Activated naive CD8-positive, alpha-beta T cell treated with anti-CD3 and anti-CD28 coated beads, Interleukin-2, amount 10 ng/mL, durations not matched to agents 7 days and 5 days (primary cell): Measurements from ENCODE around the gene ID1. TPM values are rescaled to one million over a fixed set of nuclear protein-coding genes. Genes with fewer than 3 reads are reported as not detected.
"Not testable (repeated sequence)": the region's sequence is repeated elsewhere in the genome, so short reads cannot be mapped to it uniquely, and the experiment has no call there.

Experiments used
- ATAC-seq: fragments of 150-1000 bp; cut with Tn5 transposase; one replicate; pipeline ENCODE4 v1.10.0; 2021; ENCODE audit warnings: low read depth, moderate library complexity
- POLR2A ChIA-PET: fragments of 350-600 bp; sonication (Branson Sonifier 250); formaldehyde crosslinking; loops from one replicate; lab custom pipeline; 2021; ENCODE audit warnings: antibody characterized with exemption; lab: Charles Lee
- DNase-seq: peaks from one replicate; pipeline ENCODE4 v3.0.0; 2021
- H3K27ac Mint-ChIP-seq: one replicate; pipeline ENCODE4 v1.8.0; 2022; ENCODE audit warnings: mild to moderate bottlenecking, mixed read lengths
- H3K27me3 Mint-ChIP-seq: one replicate; pipeline ENCODE4 v1.8.0; 2022; ENCODE audit warnings: mild to moderate bottlenecking, moderate library complexity, mixed read lengths
- H3K36me3 Mint-ChIP-seq: one replicate; pipeline ENCODE4 v1.8.0; 2021; ENCODE audit warnings: mild to moderate bottlenecking, mixed read lengths
- H3K4me1 Mint-ChIP-seq: one replicate; pipeline ENCODE4 v1.8.0; 2021; ENCODE audit warnings: mixed read lengths
- H3K4me3 Mint-ChIP-seq: one replicate; pipeline ENCODE4 v1.8.0; 2022; ENCODE audit warnings: mild to moderate bottlenecking, moderate library complexity, mixed read lengths
- H3K9me3 Mint-ChIP-seq: one replicate; pipeline ENCODE4 v1.8.0; 2021; ENCODE audit warnings: mixed read lengths
- total RNA-seq, 2 experiments: library from RNA; stranded (reverse); gene quantifications; one replicate each; pipeline ENCODE4 v1.2.3, GENCODE V29; 2021

The ID1 gene
- total RNA-seq, 2 experiments from 2014 or later: 0.72 to 1.2 TPM

DNA sequence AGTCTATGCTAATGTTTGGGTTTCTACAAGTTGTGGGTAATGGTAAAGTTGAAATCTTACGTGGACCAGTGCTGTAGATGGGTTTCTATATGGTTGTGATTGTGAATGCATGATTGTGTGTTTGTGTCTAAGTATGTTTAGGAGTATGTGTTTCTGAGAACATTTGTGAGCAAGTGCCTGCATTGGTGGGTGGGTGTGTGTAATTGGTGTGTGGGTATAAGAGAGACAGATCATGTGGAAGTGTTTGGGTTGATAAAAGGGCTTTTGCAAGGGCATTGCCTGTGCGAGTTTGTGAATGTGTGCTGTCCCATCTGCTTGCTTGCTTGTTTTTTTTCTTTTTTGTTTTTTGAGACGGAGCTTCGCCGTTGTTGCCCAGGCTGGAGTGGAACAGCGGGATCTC is 25.8 kb upstream of the ID1 start:
- DNase-seq: no peak
- no peaks in the 10 kb centered on the region for H3K36me3 Mint-ChIP-seq
- no peak for ATAC-seq
- H3K4me3 Mint-ChIP-seq: no peak overlapping the region
- POLR2A ChIA-PET: no interaction called here
- H3K27ac Mint-ChIP-seq: no peak overlapping the region
- no peaks in the 10 kb centered on the region for H3K27me3 Mint-ChIP-seq
- no peaks in the 10 kb centered on the region for H3K9me3 Mint-ChIP-seq
- peaks cover 6% of the 10 kb centered on the region for H3K4me1 Mint-ChIP-seq

DNA sequence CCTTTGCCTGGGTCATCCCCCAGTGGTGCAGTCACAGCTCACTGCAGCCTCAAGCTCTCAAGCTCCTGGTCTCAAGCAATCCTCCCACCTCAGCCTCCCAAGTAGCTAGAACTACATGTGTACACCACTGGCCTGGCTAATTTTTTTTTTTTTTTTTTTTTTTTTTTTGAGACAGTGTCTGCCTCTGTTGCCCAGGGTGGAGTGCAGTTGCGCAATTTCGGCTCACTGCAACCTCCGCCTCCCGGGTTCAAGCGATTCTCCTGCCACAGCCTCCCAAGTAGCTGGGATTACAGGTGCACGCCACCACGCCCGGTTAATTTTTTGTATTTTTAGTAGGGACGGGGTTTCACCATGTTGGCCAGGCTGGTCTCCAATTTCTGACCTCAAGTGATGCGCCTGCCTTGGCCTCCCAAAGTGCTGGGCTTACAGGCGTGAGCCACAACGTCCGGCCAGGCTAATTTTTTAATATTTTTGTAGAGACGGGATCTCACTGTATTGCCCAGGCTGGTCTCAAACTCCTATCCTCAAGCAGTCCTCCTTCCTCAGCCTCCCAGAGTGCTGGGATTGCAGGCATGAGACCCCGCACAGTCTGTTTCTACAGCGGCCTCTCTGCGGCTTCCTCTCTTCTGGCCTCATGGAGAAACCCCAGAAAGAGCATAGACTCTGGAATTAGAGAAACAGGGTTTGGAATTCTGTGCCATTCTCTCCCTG is 25.0 kb upstream of the ID1 start:
- H3K27me3 Mint-ChIP-seq, ATAC-seq, DNase-seq, H3K27ac Mint-ChIP-seq, H3K9me3 Mint-ChIP-seq, H3K4me3 Mint-ChIP-seq, H3K4me1 Mint-ChIP-seq, POLR2A ChIA-PET, H3K36me3 Mint-ChIP-seq: not testable (repeated sequence)

DNA sequence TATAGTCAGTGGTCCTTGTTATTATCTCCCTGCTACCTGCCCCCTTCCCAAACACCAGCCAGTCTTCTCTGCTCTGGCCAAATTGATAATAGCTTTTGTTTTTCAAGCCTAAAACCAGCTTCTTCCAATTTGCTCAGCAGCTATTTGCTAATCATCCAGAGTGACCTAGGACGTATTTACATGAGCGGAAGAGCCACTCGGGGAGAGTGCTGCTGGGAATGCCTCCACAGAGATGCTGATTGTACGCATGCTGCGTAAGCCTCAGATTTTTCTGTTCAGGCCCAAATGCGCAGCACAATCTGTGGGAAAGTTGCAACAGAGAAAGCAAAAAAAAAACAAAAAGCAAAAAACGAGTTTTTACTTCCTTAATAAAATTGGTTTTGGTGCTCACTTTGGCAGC is 24.4 kb upstream of the ID1 start:
- no peak overlapping the region for H3K27ac Mint-ChIP-seq
- H3K4me1 Mint-ChIP-seq: peaks cover 6% of the 10 kb centered on the region
- no peak for ATAC-seq

DNA sequence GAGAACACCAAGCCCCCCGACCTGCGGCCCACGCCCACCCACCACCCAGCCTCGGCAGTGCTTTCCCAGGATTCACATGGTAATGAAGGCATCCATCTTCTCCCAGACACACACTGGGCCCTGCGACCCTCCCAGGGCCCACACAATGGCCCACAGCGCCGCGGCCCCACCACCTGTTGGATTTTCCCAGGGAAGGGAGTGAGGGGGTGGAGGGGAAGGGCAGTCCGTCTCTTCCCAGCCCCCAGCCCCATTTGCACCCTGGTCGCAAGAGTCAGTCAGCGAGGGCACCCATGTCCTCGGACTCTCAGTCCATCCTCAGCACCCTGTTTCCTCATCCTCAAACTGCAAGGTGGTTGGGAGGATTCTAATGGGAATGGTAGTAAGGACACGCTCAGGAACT is 23.7 kb upstream of the ID1 start:
- Mint-ChIP-seq H3K9me3 (no peaks in the 10 kb centered on the region), H3K4me1 (peaks cover 6% of the 10 kb centered on the region), H3K27ac (no peak overlapping the region), H3K27me3 (peaks cover 14% of the 10 kb centered on the region), H3K4me3 (no peak overlapping the region), H3K36me3 (no peaks in the 10 kb centered on the region)
- DNase-seq (no peak), ATAC-seq (no peak)
- POLR2A ChIA-PET: no interaction called here

More for the DNA sequence above, 24.4 kb upstream of the ID1 start:
- no peaks in the 10 kb centered on the region for H3K36me3 Mint-ChIP-seq
- DNase-seq: no peak
- H3K27me3 Mint-ChIP-seq: peaks cover 8% of the 10 kb centered on the region
- POLR2A ChIA-PET: no interaction called here
- no peaks in the 10 kb centered on the region for H3K9me3 Mint-ChIP-seq
- H3K4me3 Mint-ChIP-seq: no peak overlapping the region

DNA sequence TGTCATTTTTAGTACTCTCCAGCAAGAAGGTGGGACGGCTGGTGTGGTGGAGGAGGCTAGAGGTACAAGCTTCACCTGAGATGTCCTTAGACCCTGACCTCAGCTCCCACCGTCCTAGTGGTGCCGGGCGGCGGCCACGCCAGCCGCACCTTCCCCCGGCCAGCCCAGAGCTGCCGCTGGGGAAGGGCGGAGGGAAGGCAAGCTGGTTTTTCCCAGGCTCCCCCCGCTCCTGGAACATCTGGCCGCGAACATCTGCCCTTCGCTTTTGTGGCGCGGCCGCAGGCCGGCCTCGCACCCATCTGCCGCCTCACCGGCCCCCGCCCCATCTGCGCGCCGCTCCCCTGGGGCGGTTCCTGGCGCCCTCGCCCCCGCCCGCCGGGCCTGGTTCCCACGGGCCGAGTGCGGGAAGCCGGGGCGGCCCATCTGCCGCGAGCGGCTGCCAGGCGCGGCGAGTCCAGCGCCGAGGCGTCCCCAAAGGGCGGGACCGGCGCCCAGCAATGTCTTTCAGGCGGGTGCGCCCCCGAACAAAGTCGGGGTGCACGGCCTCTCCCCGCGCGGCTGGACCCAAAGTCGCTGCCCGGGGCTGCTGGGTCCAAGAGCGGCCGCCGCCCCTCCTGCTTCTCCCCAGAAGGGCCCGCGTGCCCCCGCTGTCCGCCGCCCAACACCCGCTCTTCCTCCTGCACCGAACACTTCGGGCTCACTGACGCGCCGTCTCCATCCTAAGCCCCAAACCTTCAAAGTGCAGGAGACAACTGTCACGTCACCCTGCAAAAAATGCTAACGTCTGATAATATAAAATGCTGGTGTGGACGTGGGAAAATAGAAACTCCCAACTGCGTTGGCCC is 17.3 kb upstream of the ID1 start:
- Mint-ChIP-seq H3K4me1 (peaks cover 5% of the 10 kb centered on the region), H3K9me3 (no peaks in the 10 kb centered on the region), H3K27ac (no peak overlapping the region), H3K4me3 (peak overlapping the region; percentile 85), H3K36me3 (no peaks in the 10 kb centered on the region), H3K27me3 (peaks cover 48% of the 10 kb centered on the region)
- ATAC-seq: peak; percentile 56
- POLR2A ChIA-PET: interaction anchor here (1.9 kb wide), 1 partner anchor 15 kb away, joined by 7 read pairs; no protein-coding TSS in a partner anchor
- no peak for DNase-seq

DNA sequence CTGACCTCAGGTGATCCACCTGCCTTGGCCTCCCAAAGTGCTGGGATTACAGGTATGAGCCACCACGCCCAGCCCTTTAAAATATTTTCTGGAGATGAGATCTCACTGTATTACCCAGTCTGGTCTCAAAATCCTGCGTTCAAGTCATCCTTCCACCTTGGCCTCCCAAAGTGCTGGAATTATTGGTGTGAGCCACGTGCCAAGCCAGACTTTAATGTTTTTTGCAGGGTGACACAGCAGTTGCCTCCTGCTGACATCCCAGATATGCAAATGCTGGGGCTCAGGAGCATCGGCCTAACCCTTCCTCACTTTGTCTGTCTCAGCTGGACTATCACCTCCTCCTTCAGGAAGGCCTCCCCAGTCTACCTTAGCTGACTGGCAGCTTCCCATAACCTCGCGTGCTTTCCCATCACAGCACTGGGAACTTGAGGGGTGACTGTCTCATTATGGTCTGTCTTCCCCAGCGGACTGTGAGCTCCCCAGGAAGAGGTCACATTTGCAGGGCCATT is 14.3 kb upstream of the ID1 start:
- Mint-ChIP-seq H3K36me3 (no peaks in the 10 kb centered on the region), H3K27me3 (peaks cover 39% of the 10 kb centered on the region), H3K4me1 (peaks cover 5% of the 10 kb centered on the region), H3K9me3 (no peaks in the 10 kb centered on the region), H3K27ac (no peak overlapping the region), H3K4me3 (no peak overlapping the region)
- no peak for DNase-seq
- no peak for ATAC-seq
- POLR2A ChIA-PET: no interaction called here

DNA sequence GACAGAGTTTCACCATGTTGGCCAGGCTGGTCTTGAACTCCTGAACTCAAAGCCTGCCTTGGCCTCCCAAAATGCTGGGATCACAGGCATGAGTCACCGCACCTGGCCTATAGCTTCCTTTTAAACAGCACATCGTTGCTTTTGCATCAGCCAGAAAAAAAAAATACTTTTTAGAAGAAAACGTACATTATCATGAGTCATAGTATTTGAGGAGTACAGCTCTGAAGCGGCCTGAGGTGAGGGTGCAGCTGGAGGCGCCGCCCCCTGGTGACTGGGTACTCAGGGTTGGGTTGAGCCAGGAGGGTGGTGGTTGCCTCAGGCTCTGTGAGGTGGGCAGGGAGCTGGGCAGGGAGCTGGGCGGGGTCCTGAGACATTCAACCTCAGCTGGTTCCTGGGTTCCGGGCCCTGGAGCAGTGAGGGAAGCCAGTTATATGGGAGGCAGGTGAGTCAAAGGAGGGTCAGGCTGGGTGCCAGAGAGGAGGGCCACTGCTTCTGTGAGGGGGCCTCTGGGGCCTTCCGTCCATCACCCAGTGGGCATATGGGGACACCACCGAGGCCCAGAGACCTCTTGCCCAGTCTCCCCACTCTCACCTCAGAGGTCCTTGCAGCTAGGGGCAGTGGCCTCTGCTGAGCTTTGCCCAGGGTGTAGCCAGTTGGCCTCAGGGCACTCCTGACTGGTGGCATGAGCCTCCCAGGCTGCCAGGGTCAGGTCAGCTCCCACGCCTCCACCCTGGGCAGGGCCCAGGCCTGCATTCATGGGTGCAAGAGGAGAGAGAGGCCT is 11.7 kb upstream of the ID1 start:
- Mint-ChIP-seq H3K4me3 (no peak overlapping the region), H3K27ac (no peak overlapping the region), H3K4me1 (peaks cover under 1% of the 10 kb centered on the region), H3K36me3 (no peaks in the 10 kb centered on the region), H3K9me3 (no peaks in the 10 kb centered on the region), H3K27me3 (peaks cover 21% of the 10 kb centered on the region)
- POLR2A ChIA-PET: interaction anchor here (1.5 kb wide), 1 partner anchor 20 kb away, joined by 8 read pairs; no protein-coding TSS in a partner anchor
- DNase-seq (no peak), ATAC-seq (no peak)

DNA sequence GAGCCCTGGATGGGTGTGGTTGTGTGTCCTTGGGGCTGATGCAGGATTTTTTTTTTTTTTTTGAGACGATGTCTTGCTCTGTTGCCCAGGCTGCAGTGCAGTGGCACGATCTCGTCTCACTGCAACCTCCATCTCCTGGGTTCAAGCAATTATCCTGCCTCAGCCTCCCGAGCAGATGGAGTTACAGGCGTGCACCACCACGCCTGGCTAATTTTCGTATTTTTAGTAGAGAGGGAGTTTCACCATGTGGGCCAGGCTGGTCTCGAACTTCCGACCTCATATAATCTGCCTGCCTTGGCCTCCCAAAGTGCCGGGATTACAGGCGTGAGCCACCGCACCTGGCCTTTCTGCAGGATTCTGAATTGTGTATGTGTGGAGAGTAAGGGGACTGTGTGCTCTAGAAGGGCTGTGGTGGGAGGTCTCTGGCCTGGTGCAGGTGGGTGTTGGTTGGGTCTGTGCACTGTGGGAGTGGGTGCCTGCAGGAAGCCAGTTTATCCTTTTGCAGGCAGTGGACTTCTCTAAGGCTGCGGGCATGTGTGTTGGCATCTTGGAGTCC is 11.0 kb upstream of the ID1 start:
- no peaks in the 10 kb centered on the region for H3K4me1 Mint-ChIP-seq
- no peaks in the 10 kb centered on the region for H3K36me3 Mint-ChIP-seq
- peaks cover 15% of the 10 kb centered on the region for H3K27me3 Mint-ChIP-seq
- ATAC-seq: no peak
- H3K27ac Mint-ChIP-seq: no peak overlapping the region
- POLR2A ChIA-PET: interaction anchor here (1.5 kb wide), 1 partner anchor 21 kb away, joined by 8 read pairs; no protein-coding TSS in a partner anchor
- H3K9me3 Mint-ChIP-seq: no peaks in the 10 kb centered on the region
- H3K4me3 Mint-ChIP-seq: no peak overlapping the region
- no peak for DNase-seq

DNA sequence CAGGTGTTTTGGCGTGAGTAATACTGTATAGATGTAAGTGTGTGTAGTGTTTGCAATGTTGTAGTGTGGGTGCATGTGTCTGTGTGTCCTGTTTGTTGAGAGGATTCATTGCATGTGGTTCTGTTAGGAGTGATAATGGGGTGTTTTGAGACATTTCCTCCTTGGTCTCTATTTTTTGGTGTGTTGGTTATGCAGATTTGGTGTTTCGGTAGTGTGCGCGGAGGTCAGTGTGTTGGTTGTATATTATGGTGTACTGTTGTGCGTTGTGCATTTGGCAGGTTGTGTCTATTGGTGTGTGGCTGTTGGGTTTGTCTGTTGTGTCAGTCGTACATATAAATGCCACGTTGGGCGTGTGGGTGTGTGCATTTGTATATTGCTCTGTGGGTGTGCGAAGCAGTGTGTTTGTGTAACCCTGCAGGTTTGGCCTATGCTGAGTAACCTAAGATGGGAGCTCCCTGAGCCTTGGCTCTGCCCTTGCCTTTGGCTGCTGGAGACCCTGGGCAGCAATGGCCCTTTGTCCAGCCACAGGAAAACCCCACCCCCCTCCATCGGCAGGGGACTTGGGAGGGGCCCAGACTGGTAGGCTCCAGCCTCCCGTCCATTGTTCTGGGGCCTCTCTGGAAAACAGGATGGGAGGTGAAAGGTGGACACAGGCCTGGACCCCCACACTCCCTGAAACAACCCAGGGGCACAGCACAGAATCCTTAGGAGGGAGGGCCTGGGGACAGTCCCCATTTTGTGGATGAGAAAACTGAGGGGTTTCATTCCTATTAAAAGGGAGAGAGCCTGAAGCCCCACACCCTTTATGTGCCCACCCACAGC is 10.3 kb upstream of the ID1 start:
- Mint-ChIP-seq H3K4me3 (no peak overlapping the region), H3K4me1 (no peaks in the 10 kb centered on the region), H3K9me3 (no peaks in the 10 kb centered on the region), H3K27me3 (peaks cover 10% of the 10 kb centered on the region), H3K27ac (no peak overlapping the region), H3K36me3 (no peaks in the 10 kb centered on the region)
- POLR2A ChIA-PET: no interaction called here
- DNase-seq (no peak), ATAC-seq (no peak)

DNA sequence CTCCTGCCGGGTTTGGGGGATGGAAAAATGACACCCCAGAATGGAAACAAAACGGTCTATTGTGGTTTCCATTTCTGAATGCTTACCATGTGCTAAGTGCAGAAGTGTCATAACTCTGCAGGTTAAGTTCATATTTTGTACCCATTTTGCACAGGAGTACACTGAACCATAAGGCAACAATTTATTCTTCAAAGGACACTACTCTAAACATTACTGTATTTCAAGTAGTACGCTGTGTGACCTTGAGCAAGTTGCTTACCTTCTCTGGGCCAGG is 9.8 kb upstream of the ID1 start:
- POLR2A ChIA-PET: no interaction called here
- DNase-seq (no peak), ATAC-seq (no peak)
- Mint-ChIP-seq H3K27me3 (peaks cover 10% of the 10 kb centered on the region), H3K4me1 (no peaks in the 10 kb centered on the region), H3K36me3 (no peaks in the 10 kb centered on the region), H3K27ac (no peak overlapping the region), H3K9me3 (no peaks in the 10 kb centered on the region), H3K4me3 (no peak overlapping the region)

DNA sequence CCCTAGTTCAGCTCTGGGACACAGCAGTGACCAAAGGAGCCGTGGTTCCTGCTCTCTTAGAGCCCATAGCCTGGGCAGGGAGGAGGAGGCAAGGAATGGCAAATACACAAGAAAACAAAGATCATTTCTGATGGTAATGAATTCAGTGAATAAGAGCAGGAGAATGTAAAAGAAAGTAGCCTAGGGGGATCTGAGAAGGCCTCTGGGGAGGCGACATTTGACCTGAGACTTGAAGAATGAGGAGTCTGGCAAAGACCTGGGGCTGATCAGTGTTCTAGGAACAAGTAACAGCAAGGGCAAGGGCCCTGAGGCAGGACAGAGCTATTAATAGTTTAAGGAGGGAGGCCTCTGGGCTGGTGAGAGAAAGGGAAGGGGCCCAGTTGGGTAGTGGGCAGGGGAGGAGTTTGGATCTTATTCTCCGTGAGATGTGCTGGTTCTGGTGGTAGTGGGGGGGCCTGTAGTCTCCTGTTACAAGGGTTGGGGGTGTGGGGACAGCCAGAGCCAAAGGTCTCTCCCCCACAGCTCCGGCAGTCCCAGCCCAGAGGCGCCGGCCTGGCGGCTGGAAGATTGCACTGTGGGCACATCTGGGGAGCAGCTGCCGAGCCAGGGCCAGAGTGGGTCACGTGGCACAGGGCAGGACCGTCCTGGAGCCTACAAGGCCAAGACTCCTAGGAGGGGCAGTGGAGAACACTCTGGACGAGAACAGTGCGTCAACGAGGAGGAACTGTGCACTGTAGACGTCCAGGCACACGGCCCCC is 9.3 kb upstream of the ID1 start:
- DNase-seq: no peak
- H3K36me3 Mint-ChIP-seq: no peaks in the 10 kb centered on the region
- peaks cover 10% of the 10 kb centered on the region for H3K27me3 Mint-ChIP-seq
- no peak overlapping the region for H3K4me3 Mint-ChIP-seq
- no peak overlapping the region for H3K27ac Mint-ChIP-seq
- ATAC-seq: no peak
- H3K9me3 Mint-ChIP-seq: no peaks in the 10 kb centered on the region
- no peaks in the 10 kb centered on the region for H3K4me1 Mint-ChIP-seq
- POLR2A ChIA-PET: no interaction called here

DNA sequence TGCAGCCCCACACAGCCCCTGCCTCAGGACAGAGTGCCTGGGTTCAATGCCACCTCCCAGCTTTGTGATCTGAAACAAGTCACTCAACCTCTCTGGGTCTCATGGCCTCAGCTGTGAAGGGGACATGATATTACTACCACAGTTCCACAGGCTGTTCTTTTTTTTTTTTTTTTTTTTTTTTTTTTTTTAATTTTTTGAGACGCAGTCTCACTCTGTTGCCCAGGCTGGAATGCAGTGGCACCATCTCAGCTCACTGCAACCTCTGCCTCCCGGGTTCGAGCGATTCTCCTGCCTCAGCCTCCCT is 8.7 kb upstream of the ID1 start:
- not testable (repeated sequence) for H3K27me3 Mint-ChIP-seq, H3K27ac Mint-ChIP-seq, H3K4me3 Mint-ChIP-seq, H3K9me3 Mint-ChIP-seq, DNase-seq, H3K4me1 Mint-ChIP-seq, ATAC-seq, H3K36me3 Mint-ChIP-seq
- POLR2A ChIA-PET: interaction anchor here (0.5 kb wide), 1 partner anchor 11 kb away, joined by 3 read pairs; no protein-coding TSS in a partner anchor
